Hepatocyte (in vitro differentiated cells): ENCODE measurements around the gene GJC2. TPM values are rescaled to one million over a fixed set of nuclear protein-coding genes. Genes with fewer than 3 reads are reported as not detected.

Experiments used
- DNase-seq: peaks from one replicate; pipeline ENCODE4 v3.0.0-alpha.2; 2016; ENCODE audit warnings: low spot score
- H2AFZ ChIP-seq: fragments of 200-600 bp; sonication (generic); 2 replicates; pipeline ENCODE4 v1.6.0; 2016; ENCODE audit warnings: antibody characterized with exemption, mild to moderate bottlenecking
- H3K27ac ChIP-seq: fragments of 200-600 bp; sonication (generic); 2 replicates; pipeline ENCODE4 v1.5.1; 2016; ENCODE audit warnings: mild to moderate bottlenecking
- H3K27me3 ChIP-seq: fragments of 200-600 bp; sonication (generic); 2 replicates; pipeline ENCODE4 v1.6.1; 2016
- H3K36me3 ChIP-seq: fragments of 200-600 bp; sonication (generic); replicated peaks from 2 replicates; pipeline ENCODE4 v1.5.1; 2016; ENCODE audit warnings: low read depth; ENCODE audit not compliant: insufficient read depth
- H3K4me1 ChIP-seq: fragments of 200-600 bp; sonication (generic); 2 replicates; pipeline ENCODE4 v1.5.1; 2016; ENCODE audit warnings: mild to moderate bottlenecking, moderate library complexity; ENCODE audit not compliant: insufficient read depth
- H3K4me2 ChIP-seq: fragments of 200-600 bp; sonication (generic); 2 replicates; pipeline ENCODE4 v1.6.0; 2016
- H3K4me3 ChIP-seq: fragments of 200-600 bp; sonication (generic); 2 replicates; pipeline ENCODE4 v1.5.1; 2016; ENCODE audit warnings: mild to moderate bottlenecking
- H3K79me2 ChIP-seq: fragments of 200-600 bp; sonication (generic); 2 replicates; pipeline ENCODE4 v1.6.0; 2017; ENCODE audit warnings: mild to moderate bottlenecking
- H3K9me2 ChIP-seq: fragments of 200-600 bp; sonication (generic); replicated peaks from 2 replicates; pipeline ENCODE4 v1.6.0; 2017; ENCODE audit warnings: mild to moderate bottlenecking; ENCODE audit not compliant: insufficient read depth
- H3K9me3 ChIP-seq: fragments of 200-600 bp; sonication (generic); 2 replicates; pipeline ENCODE4 v1.5.1; 2016; ENCODE audit warnings: low read depth, mild to moderate bottlenecking
- H4K20me1 ChIP-seq: fragments of 200-600 bp; sonication (generic); 2 replicates; pipeline ENCODE4 v1.6.0; 2016; ENCODE audit warnings: mild to moderate bottlenecking; ENCODE audit not compliant: insufficient read depth, poor library complexity, severe bottlenecking
- CTCF ChIP-seq: fragments of 200-600 bp; sonication (generic); IDR thresholded peaks from 2 replicates; pipeline ENCODE4 v1.5.1; 2016; ENCODE audit warnings: antibody characterized with exemption, mild to moderate bottlenecking; ENCODE audit not compliant: poor library complexity
- EZH2 ChIP-seq: fragments of 200-600 bp; sonication (generic); IDR thresholded peaks from 2 replicates; pipeline ENCODE4 v1.6.1; 2016; ENCODE audit warnings: antibody characterized with exemption, mild to moderate bottlenecking, borderline replicate concordance
- EZH2phosphoT487 ChIP-seq: fragments of 200-600 bp; sonication (generic); IDR thresholded peaks from one replicate; pipeline ENCODE4 v1.6.1; 2018; ENCODE audit warnings: antibody characterized with exemption, mild to moderate bottlenecking, low read depth, moderate library complexity; ENCODE audit not compliant: unreplicated experiment, severe bottlenecking
- WGBS: methylation state at CpG from one replicate; pipeline ENCODE4 v1.1.6; 2016; ENCODE audit warnings: low lambda C conversion rate; ENCODE audit errors: missing lambda C conversion rate; 5-methylcytosine and 5-hydroxymethylcytosine counted together
- polyA plus RNA-seq: library from polyadenylated mRNA; unstranded; fragments of >200 nt; fragmentation: Nextera tagmentation; extraction: Ambion mirVana; gene quantifications from 2 replicates; pipeline ENCODE4 v1.2.1, GENCODE V29; 2016
- total RNA-seq: library from RNA; depleted of rRNA; stranded (reverse); fragments of >200 nt; gene quantifications from 2 replicates; pipeline ENCODE4 v1.2.3, GENCODE V29; 2014

The GJC2 gene
- total and polyA plus RNA-seq, 2 experiments from 2014 or later = 0.40 to 1.6 TPM

- peak; percentile 75 for DNase-seq
- peak overlapping the region; percentile 93 for H3K27ac ChIP-seq
- peaks cover 9% of the 10 kb centered on the region for H3K4me1 ChIP-seq
- WGBS = 12% methylated on average over 51 of the region's 73 CpGs
- H3K4me2 ChIP-seq = peak overlapping the region; percentile 99
- no peaks in the 10 kb centered on the region for H3K27me3 ChIP-seq
- no peaks in the 10 kb centered on the region for H3K9me2 ChIP-seq
- peaks cover 48% of the 10 kb centered on the region for H3K79me2 ChIP-seq
- TF ChIP-seq EZH2 (no peak), EZH2phosphoT487 (no peak), CTCF (peak; percentile 36)
- peak overlapping the region; percentile 91 for H3K4me3 ChIP-seq
- peak overlapping the region; percentile 92 for H2AFZ ChIP-seq
- no peaks in the 10 kb centered on the region for H3K9me3 ChIP-seq
- H3K36me3 ChIP-seq = no peaks in the 10 kb centered on the region
- H4K20me1 ChIP-seq = peaks cover 47% of the 10 kb centered on the region
These were observed 47.5 kb upstream of the GJC2 start for GRCh38 chr1:228101994-228102790.

- Histone ChIP-seq H3K27ac (peak within 1 kb of the TSS; percentile 93), H3K9me3 (no peaks in the 10 kb centered on the region), H3K36me3 (no peaks in the 10 kb centered on the region), H4K20me1 (peaks cover 39% of the 10 kb centered on the region), H3K79me2 (peaks cover 43% of the 10 kb centered on the region), H3K4me3 (peak within 1 kb of the TSS; percentile 91), H2AFZ (peak within 1 kb of the TSS; percentile 92), H3K27me3 (no peaks in the 10 kb centered on the region), H3K9me2 (no peaks in the 10 kb centered on the region), H3K4me2 (peak within 1 kb of the TSS; percentile 99), H3K4me1 (peaks cover 9% of the 10 kb centered on the region)
- TF ChIP-seq EZH2 = no peak
- TF ChIP-seq EZH2phosphoT487 = no peak
- TF ChIP-seq CTCF = no peak
- under 1% methylated on average over 81 of the region's 104 CpGs for WGBS
- peak; percentile 98 for DNase-seq
These were observed 46.7 kb upstream of the GJC2 start, which contains the start of gene C1orf35 for GRCh38 chr1:228102791-228103620. Gene C1orf35 (minus strand): TSS chr1:228103325. CDS start chr1:228103227, 98 bp downstream.

- no peak for DNase-seq
- Histone ChIP-seq H3K4me2 (no peak overlapping the region), H3K27ac (no peak overlapping the region), H3K27me3 (no peaks in the 10 kb centered on the region), H3K79me2 (peaks cover 38% of the 10 kb centered on the region), H3K36me3 (no peaks in the 10 kb centered on the region), H3K4me3 (no peak overlapping the region), H4K20me1 (peaks cover 24% of the 10 kb centered on the region), H2AFZ (no peak overlapping the region), H3K9me2 (no peaks in the 10 kb centered on the region), H3K4me1 (peaks cover 14% of the 10 kb centered on the region), H3K9me3 (no peaks in the 10 kb centered on the region)
- TF ChIP-seq EZH2phosphoT487 (no peak), CTCF (no peak), EZH2 (no peak)
- WGBS = 77% methylated on average over 7 of the region's 7 CpGs
These were observed 45.0 kb upstream of the GJC2 start for GRCh38 chr1:228104526-228105269.
